IMR-90 (cell line): ENCODE results near the gene CTRB1.

ENCODE experiments used
- CTCF ChIP-seq: conservative IDR thresholded peaks from 2 replicates; pipeline ENCODE4 v1.5.1; 2012; ENCODE audit warnings: mild to moderate bottlenecking, low read depth, low read length, improper control_type of control experiment
- MXI1 ChIP-seq: IDR thresholded peaks from 2 replicates; pipeline ENCODE4 v1.6.1; 2012; ENCODE audit warnings: low read depth, mild to moderate bottlenecking, low read length, moderate library complexity, borderline replicate concordance
- RAD21 ChIP-seq: IDR thresholded peaks from 2 replicates; pipeline ENCODE4 v1.6.1; 2012; ENCODE audit warnings: low read length, improper control_type of control experiment

GRCh38 chr16:75228143-75228976 is 9.6 kb downstream of the CTRB1 start:
- TF ChIP-seq RAD21, result no peak
- no peak for TF ChIP-seq MXI1
- TF ChIP-seq CTCF, result no peak
